Neural cell (in vitro differentiated cells): Measurements from ENCODE around the gene SAC3D1. TPM values are rescaled to one million over a fixed set of nuclear protein-coding genes. Genes with fewer than 3 reads are reported as not detected.

Experiments used
- H2AFZ ChIP-seq: fragments of 200-600, 300-800 bp; sonication (generic), shearing (Covaris generic); 2 replicates; pipeline ENCODE4 v1.6.0; 2014; ENCODE audit warnings: low read depth, mild to moderate bottlenecking, antibody characterized with exemption, low read length, moderate library complexity
- H3F3A ChIP-seq: fragments of 200-600 bp; shearing (Covaris generic); 2 replicates; pipeline ENCODE4 v1.6.1; 2016; ENCODE audit warnings: mild to moderate bottlenecking, moderate library complexity, mixed read lengths, antibody characterized with exemption, low read length; ENCODE audit not compliant: insufficient read depth, poor library complexity, severe bottlenecking
- H3K27ac ChIP-seq: fragments of 200-600, 300-800 bp; sonication (generic), shearing (Covaris generic); 2 replicates; pipeline ENCODE4 v1.5.1; 2014; ENCODE audit warnings: mild to moderate bottlenecking, low read length, moderate library complexity
- H3K27me3 ChIP-seq: fragments of 300-800, 200-600 bp; sonication (generic), shearing (Covaris generic); 2 replicates; pipeline ENCODE4 v1.6.0; 2014; ENCODE audit warnings: mild to moderate bottlenecking, low read depth, low read length, moderate library complexity; ENCODE audit not compliant: insufficient read depth
- H3K36me3 ChIP-seq: fragments of 300-800, 200-600 bp; sonication (generic), shearing (Covaris generic); 2 replicates; pipeline ENCODE4 v1.5.1; 2014; ENCODE audit warnings: mild to moderate bottlenecking, antibody characterized with exemption, low read length, moderate library complexity; ENCODE audit not compliant: insufficient read depth
- H3K4me2 ChIP-seq: fragments of 300-800, 200-600 bp; sonication (generic), shearing (Covaris generic); 2 replicates; pipeline ENCODE4 v1.6.0; 2014; ENCODE audit warnings: mild to moderate bottlenecking, low read length
- H3K4me3 ChIP-seq: fragments of 300-800, 200-600 bp; sonication (generic), shearing (Covaris generic); 2 replicates; pipeline ENCODE4 v1.5.1; 2014; ENCODE audit warnings: mild to moderate bottlenecking, low read length, moderate library complexity
- H3K79me2 ChIP-seq: fragments of 200-600 bp; shearing (Covaris generic); replicated peaks from 2 replicates; pipeline ENCODE4 v1.6.0; 2014; ENCODE audit warnings: mild to moderate bottlenecking, low read length, moderate library complexity; ENCODE audit not compliant: insufficient read depth
- H3K9ac ChIP-seq: fragments of 300-800, 200-600 bp; sonication (generic), shearing (Covaris generic); 2 replicates; pipeline ENCODE4 v1.6.1; 2016; ENCODE audit warnings: mild to moderate bottlenecking, low read length, mixed read lengths
- H3K9me2 ChIP-seq: fragments of 200-600 bp; shearing (Covaris generic); 2 replicates; pipeline ENCODE4 v1.6.1; 2016; ENCODE audit warnings: mild to moderate bottlenecking, low read length, mixed read lengths; ENCODE audit not compliant: insufficient read depth
- H3K9me3 ChIP-seq: fragments of 200-600, 300-800 bp; sonication (generic), shearing (Covaris generic); 2 replicates; pipeline ENCODE4 v1.6.1; 2016; ENCODE audit warnings: mild to moderate bottlenecking, mixed run types, low read length, moderate library complexity, mixed read lengths
- H4K20me1 ChIP-seq: fragments of 200-600 bp; shearing (Covaris generic); 2 replicates; pipeline ENCODE4 v1.6.1; 2016; ENCODE audit warnings: mild to moderate bottlenecking, mixed run types; ENCODE audit not compliant: insufficient read depth
- CTCF ChIP-seq: fragments of 450-650 bp; IDR thresholded peaks from 2 replicates; pipeline ENCODE4 v1.5.1; 2014; ENCODE audit warnings: antibody characterized with exemption, mild to moderate bottlenecking, moderate library complexity; ENCODE audit not compliant: poor library complexity, severe bottlenecking
- EP300 ChIP-seq: fragments of 450-650 bp; conservative IDR thresholded peaks from 2 replicates; pipeline ENCODE4 v1.6.1; 2014; ENCODE audit warnings: antibody characterized with exemption, mild to moderate bottlenecking, moderate library complexity; ENCODE audit not compliant: poor library complexity, severe bottlenecking
- EZH2 ChIP-seq: fragments of 200-600, 300-800 bp; shearing (Covaris generic), sonication (generic); IDR thresholded peaks from 2 replicates; pipeline ENCODE4 v1.6.1; 2014; ENCODE audit warnings: antibody characterized with exemption, low read length, borderline replicate concordance, mild to moderate bottlenecking; ENCODE audit not compliant: insufficient read depth, poor library complexity, severe bottlenecking
- MXI1 ChIP-seq: fragments of 450-650 bp; conservative IDR thresholded peaks from 2 replicates; pipeline ENCODE4 v1.6.1; 2014; ENCODE audit warnings: antibody characterized with exemption, mild to moderate bottlenecking; ENCODE audit not compliant: poor library complexity, severe bottlenecking
- POLR2AphosphoS5 ChIP-seq: IDR thresholded peaks from 2 replicates; pipeline ENCODE4 v1.6.1; 2012
- RAD21 ChIP-seq: fragments of 450-650 bp; conservative IDR thresholded peaks from 2 replicates; pipeline ENCODE4 v1.6.1; 2014; ENCODE audit warnings: antibody characterized with exemption, mild to moderate bottlenecking, moderate library complexity
- REST ChIP-seq: IDR thresholded peaks from 2 replicates; pipeline ENCODE4 v1.6.1; 2012; ENCODE audit warnings: borderline replicate concordance
- SMC3 ChIP-seq: fragments of 450-650 bp; conservative IDR thresholded peaks from 2 replicates; pipeline ENCODE4 v1.6.1; 2014; ENCODE audit warnings: antibody characterized with exemption, mild to moderate bottlenecking, moderate library complexity; ENCODE audit not compliant: poor library complexity
- TAF1 ChIP-seq: IDR thresholded peaks from 2 replicates; pipeline ENCODE4 v1.6.1; 2012; ENCODE audit warnings: low read depth
- polyA plus RNA-seq: library from polyadenylated mRNA; depleted of rRNA; stranded (reverse); fragments of >200 nt; gene quantifications from 2 replicates; pipeline ENCODE4 v1.2.3, GENCODE V29; 2014

The SAC3D1 gene
- polyA plus RNA-seq, 1 donor from 2014 or later = 23.5 TPM

GRCh38 chr11:65083834-65084597 is 43.0 kb downstream of the SAC3D1 start, which contains the start of the genes CDCA5 and ZFPL1:
Gene CDCA5 (minus strand): TSS chr11:65084040. CDS start chr11:65083978, 62 bp downstream.
Gene ZFPL1 (plus strand): TSS chr11:65084222. CDS start chr11:65084699, 477 bp downstream.
- Histone ChIP-seq H3K79me2 (peaks cover 23% of the 10 kb centered on the region), H3F3A (no peaks in the 10 kb centered on the region), H3K4me3 (peak within 1 kb of the TSS; percentile 84), H3K9me3 (no peaks in the 10 kb centered on the region), H3K9me2 (no peaks in the 10 kb centered on the region), H3K36me3 (no peaks in the 10 kb centered on the region), H3K27me3 (no peaks in the 10 kb centered on the region), H3K27ac (peak within 1 kb of the TSS; percentile 85), H4K20me1 (no peaks in the 10 kb centered on the region), H3K9ac (peak within 1 kb of the TSS; percentile 84), H3K4me2 (peak within 1 kb of the TSS; percentile 88), H2AFZ (peak within 1 kb of the TSS; percentile 65)
- TF ChIP-seq MXI1 (peak; percentile 100), REST (peak; percentile 71), POLR2AphosphoS5 (peak; percentile 96), EP300 (peak; percentile 81), EZH2 (no peak), CTCF (no peak), SMC3 (peak; percentile 26), RAD21 (peak; percentile 19), TAF1 (peak; percentile 80)

- H3K9me3 ChIP-seq = no peaks in the 10 kb centered on the region
Observed at GRCh38 chr11:65084598-65085375, 43.8 kb downstream of the SAC3D1 start.

More at GRCh38 chr11:65084598-65085375, 43.8 kb downstream of the SAC3D1 start:
- H4K20me1 ChIP-seq = no peaks in the 10 kb centered on the region
- H3K27ac ChIP-seq = peak overlapping the region; percentile 85
- peaks cover 23% of the 10 kb centered on the region for H3K79me2 ChIP-seq
- H3K4me3 ChIP-seq = peak overlapping the region; percentile 84
- TF ChIP-seq MXI1 (no peak), REST (no peak), CTCF (no peak), TAF1 (no peak), EZH2 (no peak), SMC3 (no peak), EP300 (no peak), POLR2AphosphoS5 (no peak), RAD21 (no peak)
- H3K9me2 ChIP-seq = no peaks in the 10 kb centered on the region
- H3K36me3 ChIP-seq = no peaks in the 10 kb centered on the region
- peak overlapping the region; percentile 84 for H3K9ac ChIP-seq
- H2AFZ ChIP-seq = peak overlapping the region; percentile 65
- H3K4me2 ChIP-seq = peak overlapping the region; percentile 88
- no peaks in the 10 kb centered on the region for H3F3A ChIP-seq
- H3K27me3 ChIP-seq = no peaks in the 10 kb centered on the region
